WTC11 (cell line): ENCODE data around the gene SH2D3C. TPM values are rescaled to one million over a fixed set of nuclear protein-coding genes. Genes with fewer than 3 reads are reported as not detected.

ENCODE experiments used
- ATAC-seq: fragments of 200-7000 bp; cut with Tn5 transposase; 2 replicates; pipeline ENCODE4 v1.10.0; 2021; ENCODE audit warnings: mild to moderate bottlenecking, moderate library complexity
- CTCF ChIA-PET: fragments of 300-600 bp; sonication (Branson Sonifier 250); formaldehyde crosslinking; loops from one replicate; lab custom pipeline; 2021; ENCODE audit warnings: antibody characterized with exemption; lab: Charles Lee
- POLR2A ChIA-PET: fragments of 350-600 bp; sonication (Branson Sonifier 250); formaldehyde crosslinking; loops from one replicate; lab custom pipeline; 2021; ENCODE audit warnings: antibody characterized with exemption; lab: Charles Lee
- DNase-seq: peaks from one replicate; pipeline ENCODE4 v3.0.0; 2021; ENCODE audit warnings: low spot score
- H3K27ac Mint-ChIP-seq: 2 replicates; pipeline ENCODE4 v1.8.0; 2021; ENCODE audit warnings: mixed read lengths
- H3K27me3 Mint-ChIP-seq: 2 replicates; pipeline ENCODE4 v1.8.0; 2021; ENCODE audit warnings: low read depth, mild to moderate bottlenecking, moderate library complexity, mixed read lengths
- H3K36me3 Mint-ChIP-seq: 2 replicates; pipeline ENCODE4 v1.8.0; 2021; ENCODE audit warnings: mixed read lengths
- H3K4me1 Mint-ChIP-seq: 2 replicates; pipeline ENCODE4 v1.8.0; 2022; ENCODE audit warnings: mixed read lengths
- H3K4me3 Mint-ChIP-seq: 2 replicates; pipeline ENCODE4 v1.8.0; 2021; ENCODE audit warnings: mild to moderate bottlenecking, moderate library complexity, mixed read lengths
- H3K9me3 Mint-ChIP-seq: 2 replicates; pipeline ENCODE4 v1.8.0; 2021; ENCODE audit warnings: mixed read lengths
- ARID4B ChIP-seq: sonication (generic); formaldehyde crosslinking; IDR thresholded peaks from 2 replicates; pipeline ENCODE4 v1.8.0; 2023; ENCODE audit warnings: missing genetic modification reagents, mild to moderate bottlenecking, borderline replicate concordance
- ATF6 ChIP-seq: sonication (generic); formaldehyde crosslinking; IDR thresholded peaks from 2 replicates; pipeline ENCODE4 v1.8.1; 2023; ENCODE audit warnings: mild to moderate bottlenecking, missing genetic modification reagents
- CREM ChIP-seq: sonication (generic); formaldehyde crosslinking; IDR thresholded peaks from 2 replicates; pipeline ENCODE4 v1.8.1; 2022; ENCODE audit warnings: mild to moderate bottlenecking, missing genetic modification reagents, moderate library complexity
- CTCF ChIP-seq: fragments of 200-600 bp; IDR thresholded peaks from 2 replicates; pipeline ENCODE4 v1.8.0; 2022; ENCODE audit warnings: antibody characterized with exemption
- E2F1 ChIP-seq: sonication (generic); formaldehyde crosslinking; IDR thresholded peaks from 2 replicates; pipeline ENCODE4 v1.8.0; 2022; ENCODE audit warnings: mild to moderate bottlenecking, missing genetic modification reagents
- ELF4 ChIP-seq: sonication (generic); formaldehyde crosslinking; IDR thresholded peaks from 2 replicates; pipeline ENCODE4 v1.8.1; 2022; ENCODE audit warnings: low read depth, mild to moderate bottlenecking, moderate library complexity, missing genetic modification reagents
- ESRRA ChIP-seq: sonication (generic); formaldehyde crosslinking; IDR thresholded peaks from 2 replicates; pipeline ENCODE4 v1.8.1; 2022; ENCODE audit warnings: mild to moderate bottlenecking, missing genetic modification reagents, borderline replicate concordance
- ETV6 ChIP-seq: sonication (generic); formaldehyde crosslinking; IDR thresholded peaks from 2 replicates; pipeline ENCODE4 v1.8.1; 2022; ENCODE audit warnings: mild to moderate bottlenecking, missing genetic modification reagents
- FOXP4 ChIP-seq: sonication (generic); formaldehyde crosslinking; IDR thresholded peaks from 2 replicates; pipeline ENCODE4 v1.8.0; 2022; ENCODE audit warnings: mild to moderate bottlenecking, missing genetic modification reagents
- HMGXB4 ChIP-seq: sonication (generic); formaldehyde crosslinking; IDR thresholded peaks from 2 replicates; pipeline ENCODE4 v1.8.1; 2023; ENCODE audit warnings: mild to moderate bottlenecking, moderate library complexity, missing genetic modification reagents
- NFATC4 ChIP-seq: fragments of 250-450 bp; sonication (Bioruptor Pico); IDR thresholded peaks from 2 replicates; pipeline ENCODE4 v1.9.0; 2021; ENCODE audit warnings: mild to moderate bottlenecking
- SMAD4 ChIP-seq: sonication (generic); formaldehyde crosslinking; IDR thresholded peaks from 2 replicates; pipeline ENCODE4 v1.8.0; 2022; ENCODE audit warnings: mild to moderate bottlenecking, missing genetic modification reagents
- ZNF263 ChIP-seq: sonication (generic); formaldehyde crosslinking; IDR thresholded peaks from 2 replicates; pipeline ENCODE4 v1.8.1; 2022; ENCODE audit warnings: low read depth, mild to moderate bottlenecking, moderate library complexity, missing genetic modification reagents
- ZNF671 ChIP-seq: fragments of 250-450 bp; sonication (Bioruptor Pico); IDR thresholded peaks from 2 replicates; pipeline ENCODE4 v1.8.0; 2021; ENCODE audit warnings: mild to moderate bottlenecking
- total RNA-seq: library from RNA; stranded (reverse); gene quantifications from 3 replicates; pipeline ENCODE4 v1.2.3, GENCODE V29; 2021

SH2D3C gene
- total RNA-seq, 1 experiment from 2014 or later, result 5.4 TPM

GRCh38 chr9:127785933-127786772, 7.7 kb upstream of the SH2D3C start, which contains the start of gene CDK9 (continued):
- no peak for TF ChIP-seq ATF6
- peak; percentile 64 for TF ChIP-seq ETV6 (CRISPR knock-in tag)
- no peak for TF ChIP-seq E2F1 (CRISPR knock-in tag)
- TF ChIP-seq FOXP4 (CRISPR knock-in tag), result peak; percentile 69; the same call in 1 of the 2 replicates
- TF ChIP-seq ZNF263, result peak; percentile 11; the same call in 1 of the 2 replicates

GRCh38 chr9:127785023-127785932, 6.8 kb upstream of the SH2D3C start:
- ATAC-seq (peak; percentile 34), DNase-seq (peak; percentile 90)
- H3K9me3 Mint-ChIP-seq, result no peaks in the 10 kb centered on the region
- H3K4me1 Mint-ChIP-seq, result peaks cover 20% of the 10 kb centered on the region
- H3K4me3 Mint-ChIP-seq, result peak overlapping the region; percentile 97
- H3K36me3 Mint-ChIP-seq, result peaks cover 36% of the 10 kb centered on the region
- no peaks in the 10 kb centered on the region for H3K27me3 Mint-ChIP-seq
- no peak for TF ChIP-seq ARID4B (CRISPR knock-in tag)
- 0 out of 2 replicates have a peak, but pooled peaks have one; percentile 32 for TF ChIP-seq HMGXB4
- TF ChIP-seq NFATC4 (CRISPR knock-in tag), result no peak
- TF ChIP-seq CREM, result no peak
- no peak for TF ChIP-seq ELF4 (CRISPR knock-in tag)
- peak; percentile 95 for TF ChIP-seq CTCF
- TF ChIP-seq ZNF671 (CRISPR knock-in tag), result no peak
- no peak for TF ChIP-seq SMAD4 (CRISPR knock-in tag)
- 0 out of 2 replicates have a peak, but pooled peaks have one; percentile 64 for TF ChIP-seq ESRRA (CRISPR knock-in tag)
- no peak for TF ChIP-seq FOXP4 (CRISPR knock-in tag)
- ChIA-PET POLR2A (interaction anchor here (0.7 to 1.2 kb wide), 6 partner anchors 14 to 85 kb away, joined by 3 to 4 read pairs (median 3); no protein-coding TSS in a partner anchor), CTCF (interaction anchor here (0.5 to 2.9 kb wide), 19 partner anchors 9 to 152 kb away, joined by 3 to 38 read pairs (median 4); partner anchors contain the start of genes FPGS, ST6GALNAC4 and TOR2A)
- H3K27ac Mint-ChIP-seq, result no peak overlapping the region
